Right atrium auricular region (tissue), 2 donors: Measurements from ENCODE around the gene PHF12. TPM values are rescaled to one million over a fixed set of nuclear protein-coding genes. Genes with fewer than 3 reads are reported as not detected.

Source experiments
- DNase-seq: peaks from one replicate; pipeline ENCODE4 v3.0.0-alpha.2; 2019; ENCODE audit warnings: low spot score
- H3K27ac ChIP-seq, 2 donors: fragments of 200-600 bp; sonication (generic); 1 replicate in 1 of 2; 2 replicates in 1 of 2; pipeline ENCODE4 v1.5.1; 2016 to 2019
- H3K27me3 ChIP-seq, 2 donors: fragments of 200-600 bp; sonication (generic); one replicate each; pipeline versions ENCODE4 v1.5.1 to v1.6.0; 2017 to 2019
- H3K36me3 ChIP-seq: fragments of 200-600 bp; sonication (generic); one replicate; pipeline ENCODE4 v1.5.1; 2016
- H3K4me1 ChIP-seq, 2 donors: fragments of 200-600 bp; sonication (generic); one replicate each; pipeline versions ENCODE4 v1.5.1 to v1.6.0; 2017 to 2019
- H3K4me3 ChIP-seq, 2 donors: fragments of 200-600 bp; sonication (generic); 1 replicate in 1 of 2; 2 replicates in 1 of 2; pipeline ENCODE4 v1.5.1; 2017 to 2019; ENCODE audit warnings: mild to moderate bottlenecking in 1 of 2, moderate library complexity in 1 of 2
- H3K9me3 ChIP-seq, 2 donors: fragments of 200-600 bp; sonication (generic); one replicate each; pipeline ENCODE4 v1.5.1; 2019
- CTCF ChIP-seq, 2 donors: fragments of 200-600 bp; sonication (generic); IDR thresholded peaks; one replicate each; pipeline ENCODE4 v1.5.1; 2019; ENCODE audit warnings: antibody characterized with exemption in 2 of 2
- total RNA-seq, 2 donors: library from RNA; depleted of rRNA; stranded (reverse); fragments of >200 nt; gene quantifications; one replicate each; pipeline ENCODE4 v1.1.0, GENCODE V29; 2016

The PHF12 gene
- total RNA-seq, 2 donors from 2014 or later = 19.6 to 35.7 TPM

- no peak for DNase-seq
- no peaks in the 10 kb centered on the region for H3K36me3 ChIP-seq
- H3K27ac ChIP-seq = peak overlapping the region; percentile 91 to 95
- no peaks in the 10 kb centered on the region for H3K27me3 ChIP-seq
- H3K4me1 ChIP-seq = peaks cover 0 to 67% of the 10 kb centered on the region in 2 donors
- peak overlapping the region; percentile 93 to 98 for H3K4me3 ChIP-seq
- TF ChIP-seq CTCF (IDR thresholded peaks at IDR 0.05) = no peak
- no peaks in the 10 kb centered on the region for H3K9me3 ChIP-seq
These were observed 3.0 kb downstream of the PHF12 start for GRCh38 chr17:28948342-28948741.

- Histone ChIP-seq H3K36me3 (no peaks in the 10 kb centered on the region), H3K4me3 (no peak overlapping the region), H3K27me3 (no peaks in the 10 kb centered on the region), H3K27ac (peak overlapping the region in 1 of 2 donors; percentile 40), H3K9me3 (no peaks in the 10 kb centered on the region), H3K4me1 (peaks cover 0 to 60% of the 10 kb centered on the region in 2 donors)
- no peak for DNase-seq
- TF ChIP-seq CTCF (IDR thresholded peaks at IDR 0.05) = no peak
These were observed 3.7 kb downstream of the PHF12 start for GRCh38 chr17:28947639-28948038.

- no peak for DNase-seq
- Histone ChIP-seq H3K36me3 (no peaks in the 10 kb centered on the region), H3K27me3 (no peaks in the 10 kb centered on the region), H3K4me1 (peaks cover 0 to 70% of the 10 kb centered on the region in 2 donors), H3K4me3 (no peak overlapping the region), H3K27ac (peak overlapping the region; percentile 45 to 54), H3K9me3 (no peaks in the 10 kb centered on the region)
- no peak for TF ChIP-seq CTCF (IDR thresholded peaks at IDR 0.05)
These were observed 5.1 kb downstream of the PHF12 start for GRCh38 chr17:28946239-28946638.

GRCh38 chr17:28944862-28945741 lies 6.2 kb downstream of the PHF12 start:
- Histone ChIP-seq H3K36me3 (no peaks in the 10 kb centered on the region), H3K27ac (peak overlapping the region; percentile 45 to 54), H3K27me3 (no peaks in the 10 kb centered on the region), H3K9me3 (no peaks in the 10 kb centered on the region), H3K4me3 (no peak overlapping the region), H3K4me1 (peaks cover 0 to 80% of the 10 kb centered on the region in 2 donors)
- TF ChIP-seq CTCF (IDR thresholded peaks at IDR 0.05) = no peak
- no peak for DNase-seq

- Histone ChIP-seq H3K27me3 (no peaks in the 10 kb centered on the region), H3K4me3 (no peak overlapping the region), H3K27ac (no peak overlapping the region), H3K9me3 (no peaks in the 10 kb centered on the region), H3K4me1 (peaks cover 0 to 84% of the 10 kb centered on the region in 2 donors), H3K36me3 (no peaks in the 10 kb centered on the region)
- TF ChIP-seq CTCF (IDR thresholded peaks at IDR 0.05) = no peak
- no peak for DNase-seq
These were observed 7.0 kb downstream of the PHF12 start for GRCh38 chr17:28944343-28944742.
